Mucosa of rectum (tissue), 2 donors: Measurements from ENCODE around the gene LMBR1.
"Not testable (repeated sequence)": the region's sequence is repeated elsewhere in the genome, so short reads cannot be mapped to it uniquely, and the experiment has no call there.

ENCODE experiments used
- H3K27ac ChIP-seq, 2 donors: one replicate each; pipeline ENCODE4 v1.7.0; 2013; ENCODE audit warnings: inconsistent platforms in 2 of 2, low read depth in 2 of 2, low read length in 2 of 2
- H3K27me3 ChIP-seq, 2 donors: one replicate each; pipeline ENCODE4 v1.7.0; 2013; ENCODE audit warnings: low read length in 2 of 2; ENCODE audit not compliant: control insufficient read depth in 2 of 2, insufficient read depth in 2 of 2
- H3K36me3 ChIP-seq, 2 donors: one replicate each; pipeline ENCODE4 v1.7.0; 2013; ENCODE audit warnings: low read length in 2 of 2; ENCODE audit not compliant: control insufficient read depth in 2 of 2, insufficient read depth in 2 of 2
- H3K4me1 ChIP-seq, 2 donors: one replicate each; pipeline ENCODE4 v1.7.0; 2013; ENCODE audit warnings: low read length in 2 of 2, mild to moderate bottlenecking in 1 of 2; ENCODE audit not compliant: control insufficient read depth in 2 of 2, insufficient read depth in 2 of 2
- H3K4me3 ChIP-seq, 2 donors: one replicate each; pipeline ENCODE4 v1.7.0; 2013; ENCODE audit warnings: low read length in 2 of 2
- H3K9ac ChIP-seq, 2 donors: one replicate each; pipeline ENCODE4 v1.7.0; 2013; ENCODE audit warnings: low read length in 2 of 2, low read depth in 1 of 2, mild to moderate bottlenecking in 1 of 2
- H3K9me3 ChIP-seq, 2 donors: one replicate each; pipeline ENCODE4 v1.7.0; 2013; ENCODE audit warnings: low read length in 2 of 2; ENCODE audit not compliant: control insufficient read depth in 2 of 2
- donor health status: healthy.
- donor health status: Normal muscosa, but diverticular disease.

LMBR1 gene, protein sequence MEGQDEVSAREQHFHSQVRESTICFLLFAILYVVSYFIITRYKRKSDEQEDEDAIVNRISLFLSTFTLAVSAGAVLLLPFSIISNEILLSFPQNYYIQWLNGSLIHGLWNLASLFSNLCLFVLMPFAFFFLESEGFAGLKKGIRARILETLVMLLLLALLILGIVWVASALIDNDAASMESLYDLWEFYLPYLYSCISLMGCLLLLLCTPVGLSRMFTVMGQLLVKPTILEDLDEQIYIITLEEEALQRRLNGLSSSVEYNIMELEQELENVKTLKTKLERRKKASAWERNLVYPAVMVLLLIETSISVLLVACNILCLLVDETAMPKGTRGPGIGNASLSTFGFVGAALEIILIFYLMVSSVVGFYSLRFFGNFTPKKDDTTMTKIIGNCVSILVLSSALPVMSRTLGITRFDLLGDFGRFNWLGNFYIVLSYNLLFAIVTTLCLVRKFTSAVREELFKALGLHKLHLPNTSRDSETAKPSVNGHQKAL

DNA sequence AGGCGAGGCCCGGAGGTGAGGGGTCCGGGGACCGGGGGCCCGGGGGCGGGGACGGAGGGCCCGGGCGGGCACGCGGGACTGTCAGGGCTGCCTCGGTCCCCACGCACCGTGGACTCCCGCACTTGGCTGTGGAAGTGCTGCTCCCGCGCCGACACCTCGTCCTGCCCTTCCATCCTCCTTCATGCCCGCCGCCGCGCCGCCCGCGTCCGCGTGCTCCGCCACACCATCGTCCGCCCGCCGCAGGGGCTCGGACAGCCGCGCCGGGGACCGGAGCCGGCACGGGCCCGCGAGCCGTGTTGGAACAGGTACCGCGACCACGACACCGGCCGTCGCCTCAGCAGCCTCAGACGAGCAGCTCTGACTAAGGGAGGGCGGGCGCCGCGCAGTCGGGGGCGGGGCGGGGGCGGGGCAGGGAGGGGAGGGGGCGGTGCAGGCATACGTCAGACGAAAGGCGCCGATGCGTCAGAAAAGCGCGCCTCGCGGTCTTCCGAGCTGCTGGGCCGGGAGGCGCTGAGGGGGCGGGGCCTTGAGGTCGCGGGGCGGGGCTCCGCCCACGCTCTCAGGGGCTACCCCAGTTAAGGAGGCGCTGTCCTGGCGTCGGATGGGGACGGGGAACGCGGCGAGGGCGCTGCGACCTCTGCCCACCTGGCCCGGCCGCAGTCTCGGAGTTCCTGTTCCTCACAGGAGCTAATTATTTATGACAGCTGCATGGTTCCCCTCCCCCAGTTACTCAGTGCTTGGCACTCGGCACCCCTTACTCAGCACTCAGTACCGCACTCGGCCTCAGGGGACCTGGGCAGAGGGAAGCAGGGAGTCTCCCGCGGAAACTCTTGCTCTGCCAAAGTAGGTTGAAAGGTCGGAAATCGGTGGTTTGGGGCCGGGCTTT lies at the start of gene LMBR1:
TSS of gene LMBR1 (minus strand) at position 363 of the 886 bp plus-strand sequence. CDS start at position 173, 190 bp downstream.
- peaks cover 3 to 5% of the 10 kb centered on the region in 2 donors for H3K4me1 ChIP-seq
- H3K36me3 ChIP-seq, result no peaks in the 10 kb centered on the region
- H3K4me3 ChIP-seq, result peak within 1 kb of the TSS; percentile 88 to 94
- H3K27ac ChIP-seq, result peak within 1 kb of the TSS; percentile 96 to 98
- no peaks in the 10 kb centered on the region for H3K9me3 ChIP-seq
- H3K27me3 ChIP-seq, result no peaks in the 10 kb centered on the region
- H3K9ac ChIP-seq, result peak within 1 kb of the TSS; percentile 93

- H3K36me3 ChIP-seq, result no peaks in the 10 kb centered on the region
- no peaks in the 10 kb centered on the region for H3K4me1 ChIP-seq
- H3K27ac ChIP-seq, result no peak overlapping the region
- peaks cover 4 to 21% of the 10 kb centered on the region in 2 donors for H3K27me3 ChIP-seq
- no peaks in the 10 kb centered on the region for H3K9me3 ChIP-seq
- no peak overlapping the region for H3K4me3 ChIP-seq
- H3K9ac ChIP-seq, result no peak overlapping the region
Observed at GRCh38 chr7:156942708-156943090, 49.7 kb upstream of the LMBR1 start.

- no peak overlapping the region for H3K9ac ChIP-seq
- H3K27ac ChIP-seq, result no peak overlapping the region
- no peaks in the 10 kb centered on the region for H3K4me1 ChIP-seq
- H3K27me3 ChIP-seq, result peaks cover 4 to 21% of the 10 kb centered on the region in 2 donors
- H3K9me3 ChIP-seq, result no peaks in the 10 kb centered on the region
- no peaks in the 10 kb centered on the region for H3K36me3 ChIP-seq
- H3K4me3 ChIP-seq, result no peak overlapping the region
Observed at GRCh38 chr7:156941393-156942182, 48.6 kb upstream of the LMBR1 start.

DNA sequence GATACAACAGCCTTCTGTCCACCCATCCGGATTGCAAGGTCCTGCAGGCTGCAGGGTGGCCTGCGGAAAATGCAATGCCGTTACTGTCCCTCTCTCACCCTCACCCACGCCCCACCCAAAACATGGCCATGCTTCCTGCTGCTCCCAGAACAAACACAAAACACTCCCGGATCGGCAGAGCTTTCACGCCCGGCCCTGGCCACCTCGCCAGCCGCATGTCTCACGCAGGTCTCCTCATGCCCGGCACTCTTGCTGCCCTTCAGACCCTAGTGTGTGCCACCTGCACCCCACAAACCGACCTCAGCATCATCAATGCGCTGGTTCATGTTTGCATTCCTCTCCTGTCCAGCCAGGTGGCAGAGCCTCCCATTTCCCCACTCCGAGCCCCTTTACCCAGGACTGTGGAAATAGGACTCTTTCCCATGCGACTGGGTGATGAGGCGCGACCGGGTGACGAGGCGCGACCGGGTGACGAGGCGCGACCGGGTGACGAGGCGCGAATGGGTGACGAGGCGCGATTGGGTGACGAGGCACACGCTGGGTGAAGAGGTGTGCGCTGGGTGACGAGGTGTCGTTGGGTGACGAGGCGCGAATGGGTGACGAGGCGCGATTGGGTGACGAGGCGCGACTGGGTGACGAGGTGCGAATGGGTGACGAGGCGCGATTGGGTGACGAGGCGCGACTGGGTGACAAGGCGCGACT lies 47.6 kb upstream of the LMBR1 start:
- H3K27ac ChIP-seq, result no peak overlapping the region
- no peaks in the 10 kb centered on the region for H3K36me3 ChIP-seq
- H3K27me3 ChIP-seq, result peaks cover 4 to 21% of the 10 kb centered on the region in 2 donors
- H3K9me3 ChIP-seq, result no peaks in the 10 kb centered on the region
- H3K9ac ChIP-seq, result no peak overlapping the region
- no peak overlapping the region for H3K4me3 ChIP-seq
- no peaks in the 10 kb centered on the region for H3K4me1 ChIP-seq

DNA sequence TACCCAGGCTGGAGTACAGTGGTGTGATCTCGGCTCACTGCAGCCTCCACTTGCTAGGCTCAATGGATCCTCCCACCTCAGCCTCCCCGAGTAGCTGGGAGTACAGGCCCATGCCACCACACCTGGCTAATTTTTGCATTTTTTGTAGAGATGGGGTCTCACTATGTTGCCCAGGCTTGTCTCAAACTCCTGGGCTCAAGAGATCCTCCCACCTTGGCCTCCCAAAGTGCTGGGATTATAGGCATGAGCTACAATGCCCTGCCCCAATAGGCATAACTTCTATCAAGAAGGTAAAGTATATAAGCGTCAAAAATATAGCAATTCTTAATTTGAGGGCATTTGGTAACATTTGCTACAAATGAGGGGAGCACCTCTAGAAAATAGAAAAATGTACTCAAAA lies 43.8 kb upstream of the LMBR1 start:
- not testable (repeated sequence) for H3K36me3 ChIP-seq

DNA sequence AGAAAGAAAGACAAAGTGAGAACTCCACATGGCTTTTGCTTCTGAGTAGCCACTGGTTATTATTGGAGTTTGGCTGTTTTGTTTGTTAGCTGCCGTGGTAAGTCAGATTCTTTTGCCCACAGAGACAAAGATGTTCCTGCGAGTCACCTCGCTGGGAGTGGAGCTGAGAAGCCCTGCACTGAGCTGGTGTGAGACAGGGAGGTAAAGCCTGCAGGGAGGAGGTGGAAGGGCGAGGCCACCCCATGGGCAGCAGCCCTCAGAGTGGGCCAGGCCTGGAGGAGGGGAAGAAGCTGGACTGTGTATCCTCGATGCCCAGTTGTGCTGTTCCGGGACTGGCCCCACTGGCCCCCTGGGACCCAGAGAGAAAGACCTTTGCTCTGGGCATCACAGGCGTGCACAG lies 42.3 kb upstream of the LMBR1 start:
- peaks cover 0 to 4% of the 10 kb centered on the region in 2 donors for H3K27me3 ChIP-seq
- no peaks in the 10 kb centered on the region for H3K36me3 ChIP-seq
- no peak overlapping the region for H3K27ac ChIP-seq
- H3K4me1 ChIP-seq, result no peaks in the 10 kb centered on the region
- no peak overlapping the region for H3K4me3 ChIP-seq
- H3K9ac ChIP-seq, result no peak overlapping the region
- no peaks in the 10 kb centered on the region for H3K9me3 ChIP-seq

More for the DNA sequence above, 43.8 kb upstream of the LMBR1 start:
- H3K4me3 ChIP-seq, H3K9ac ChIP-seq, H3K27me3 ChIP-seq, H3K27ac ChIP-seq, H3K9me3 ChIP-seq, H3K4me1 ChIP-seq: not testable (repeated sequence)

DNA sequence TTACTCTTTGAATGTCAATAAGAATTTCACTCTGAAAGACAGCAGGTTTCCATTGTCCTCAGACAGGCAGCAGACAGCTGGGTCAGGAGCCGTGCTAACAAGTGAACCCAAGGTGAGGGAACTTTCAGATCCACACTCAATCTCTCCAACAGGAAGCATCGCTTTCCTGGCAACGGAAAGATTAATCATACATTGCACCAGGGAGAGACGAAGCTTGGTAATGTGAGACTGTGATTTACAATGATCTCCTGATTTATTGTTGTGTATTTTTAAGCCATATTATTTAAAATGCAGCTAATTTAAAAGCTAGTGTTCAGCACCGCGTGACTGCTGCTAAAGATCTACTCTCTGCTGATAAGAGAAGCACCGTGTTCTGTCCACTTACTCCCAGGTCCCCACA lies 39.0 kb upstream of the LMBR1 start:
- H3K4me1 ChIP-seq, result peaks cover 8 to 10% of the 10 kb centered on the region in 2 donors
- no peak overlapping the region for H3K9ac ChIP-seq
- no peaks in the 10 kb centered on the region for H3K36me3 ChIP-seq
- H3K9me3 ChIP-seq, result no peaks in the 10 kb centered on the region
- H3K4me3 ChIP-seq, result no peak overlapping the region
- no peak overlapping the region for H3K27ac ChIP-seq
- H3K27me3 ChIP-seq, result peaks cover 0 to 12% of the 10 kb centered on the region in 2 donors

- Histone ChIP-seq H3K9ac (no peak overlapping the region), H3K27me3 (peaks cover 0 to 14% of the 10 kb centered on the region in 2 donors), H3K4me1 (peaks cover 8 to 10% of the 10 kb centered on the region in 2 donors), H3K27ac (no peak overlapping the region), H3K36me3 (no peaks in the 10 kb centered on the region), H3K4me3 (no peak overlapping the region), H3K9me3 (no peaks in the 10 kb centered on the region)
Observed at GRCh38 chr7:156929789-156930539, 37.0 kb upstream of the LMBR1 start.

DNA sequence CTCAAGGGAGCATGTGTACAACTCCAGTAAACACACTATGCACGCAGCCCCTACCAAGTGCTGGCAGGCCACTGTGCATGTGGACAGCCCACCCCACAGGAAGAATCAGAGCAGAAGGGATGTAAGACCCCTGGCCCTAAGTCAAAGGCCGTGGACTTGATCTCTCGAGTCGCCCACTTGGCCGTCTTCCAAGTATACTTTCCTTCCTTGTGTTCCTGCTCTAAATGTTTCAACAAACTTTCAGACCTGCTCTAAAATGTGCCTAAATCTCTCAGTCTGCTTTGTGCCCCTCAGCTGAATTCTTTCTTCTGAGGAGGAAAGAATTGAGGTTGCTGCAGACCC lies 35.4 kb upstream of the LMBR1 start:
- Histone ChIP-seq H3K4me1 (peaks cover 8 to 10% of the 10 kb centered on the region in 2 donors), H3K27me3 (peaks cover 0 to 14% of the 10 kb centered on the region in 2 donors), H3K9ac (no peak overlapping the region), H3K9me3 (no peaks in the 10 kb centered on the region), H3K27ac (no peak overlapping the region), H3K36me3 (no peaks in the 10 kb centered on the region), H3K4me3 (no peak overlapping the region)
